Measurements from ENCODE around the gene RASGRP4.

- TF ChIP-seq CTCF (conservative IDR thresholded peaks at IDR 0.05; ENCODE audit: low read depth, low read length) (no peak), EZH2 (IDR thresholded peaks at IDR 0.05; ENCODE audit: borderline replicate concordance, low read depth, low read length, poor library complexity, severe bottlenecking) (no peak)
These were observed 31.8 kb upstream of the RASGRP4 start for GRCh38 chr19:38457690-38458405.

Measured in A673 (cell line).